ENCODE data around the gene AXIN2.

Gene AXIN2, protein sequence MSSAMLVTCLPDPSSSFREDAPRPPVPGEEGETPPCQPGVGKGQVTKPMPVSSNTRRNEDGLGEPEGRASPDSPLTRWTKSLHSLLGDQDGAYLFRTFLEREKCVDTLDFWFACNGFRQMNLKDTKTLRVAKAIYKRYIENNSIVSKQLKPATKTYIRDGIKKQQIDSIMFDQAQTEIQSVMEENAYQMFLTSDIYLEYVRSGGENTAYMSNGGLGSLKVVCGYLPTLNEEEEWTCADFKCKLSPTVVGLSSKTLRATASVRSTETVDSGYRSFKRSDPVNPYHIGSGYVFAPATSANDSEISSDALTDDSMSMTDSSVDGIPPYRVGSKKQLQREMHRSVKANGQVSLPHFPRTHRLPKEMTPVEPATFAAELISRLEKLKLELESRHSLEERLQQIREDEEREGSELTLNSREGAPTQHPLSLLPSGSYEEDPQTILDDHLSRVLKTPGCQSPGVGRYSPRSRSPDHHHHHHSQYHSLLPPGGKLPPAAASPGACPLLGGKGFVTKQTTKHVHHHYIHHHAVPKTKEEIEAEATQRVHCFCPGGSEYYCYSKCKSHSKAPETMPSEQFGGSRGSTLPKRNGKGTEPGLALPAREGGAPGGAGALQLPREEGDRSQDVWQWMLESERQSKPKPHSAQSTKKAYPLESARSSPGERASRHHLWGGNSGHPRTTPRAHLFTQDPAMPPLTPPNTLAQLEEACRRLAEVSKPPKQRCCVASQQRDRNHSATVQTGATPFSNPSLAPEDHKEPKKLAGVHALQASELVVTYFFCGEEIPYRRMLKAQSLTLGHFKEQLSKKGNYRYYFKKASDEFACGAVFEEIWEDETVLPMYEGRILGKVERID

DNA sequence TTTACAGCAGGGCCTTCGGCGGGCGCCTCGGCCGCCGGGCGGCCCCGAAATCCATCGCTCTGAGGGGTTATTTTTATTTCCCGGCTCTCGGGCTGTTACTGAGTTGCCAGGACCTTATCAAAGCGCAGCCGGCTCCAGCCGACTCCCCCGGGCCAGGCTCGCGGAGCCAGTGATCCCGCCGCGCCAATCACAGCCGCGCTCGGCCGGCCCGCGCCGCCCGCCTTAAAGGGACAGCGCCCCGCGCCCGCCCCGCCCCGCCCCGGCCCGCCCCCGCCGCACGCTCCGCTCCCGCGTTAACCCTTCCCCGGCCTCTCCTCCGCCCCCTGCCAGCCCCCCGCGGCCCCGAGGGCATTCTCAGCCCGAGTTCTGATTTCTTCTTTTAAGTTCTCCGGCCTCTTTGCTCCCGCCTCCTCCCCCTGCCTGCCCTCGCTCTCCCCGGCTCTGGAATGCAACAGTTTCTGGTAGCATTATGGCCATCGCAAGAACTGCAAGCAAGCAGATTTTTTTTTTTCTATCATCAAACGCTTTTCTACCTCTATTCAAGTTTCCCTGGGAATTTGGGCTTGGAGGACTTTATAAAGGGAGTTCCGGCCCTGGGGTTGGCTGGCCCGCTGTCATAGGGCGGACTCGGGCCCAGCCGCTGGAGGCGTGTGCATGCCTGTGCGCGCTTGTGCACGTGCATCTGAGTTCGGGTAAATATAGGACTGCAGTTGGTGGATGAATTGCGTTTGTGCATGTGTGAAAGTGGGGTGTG is at the start of gene AXIN2:
Gene AXIN2, minus strand, starts transcription at position 197 of the 754 bp plus-strand sequence. CDS start 3,028 bp downstream, outside the sequence.
- DNase-seq, result peak; percentile 65 to 78 (median 73)

DNA sequence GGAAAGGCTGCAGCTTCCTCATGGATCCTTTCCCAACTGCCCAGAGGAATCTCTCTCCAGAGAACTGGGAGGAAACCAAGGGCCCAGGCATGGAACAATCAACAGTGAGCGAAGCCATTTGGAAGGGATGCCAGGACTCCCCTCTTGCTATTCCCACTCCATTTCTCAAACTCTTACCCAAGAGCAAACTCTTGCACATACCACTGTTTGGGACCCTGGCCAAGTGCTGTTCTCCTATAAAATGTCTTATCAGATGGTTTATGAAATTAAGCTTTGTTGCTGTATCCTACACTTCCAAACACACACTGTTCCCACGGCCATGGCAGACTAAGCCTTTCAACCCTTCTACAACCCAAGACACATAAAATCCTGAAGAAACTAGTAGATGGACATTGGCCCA is 48.3 kb upstream of the AXIN2 start:
- DNase-seq, result no peak

DNA sequence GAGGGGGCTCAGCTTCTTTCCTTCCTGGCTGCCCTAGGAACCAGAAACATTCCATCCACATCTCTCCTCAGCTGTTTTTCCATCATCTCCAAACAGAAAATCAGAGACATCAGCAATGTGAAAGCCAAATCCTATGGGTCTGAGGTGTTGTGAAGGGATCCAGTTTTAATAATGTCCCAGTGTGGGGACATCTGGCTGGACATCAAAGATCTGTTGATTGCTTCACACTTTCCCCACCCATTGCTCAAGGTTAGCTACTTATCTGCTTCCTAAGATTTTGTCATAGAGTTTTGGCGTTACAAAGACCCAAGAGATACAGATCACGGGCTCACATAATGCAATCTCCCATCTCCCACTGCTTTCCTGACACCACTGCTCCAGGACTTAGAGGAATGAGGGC is 47.8 kb upstream of the AXIN2 start:
- no peak for DNase-seq

DNA sequence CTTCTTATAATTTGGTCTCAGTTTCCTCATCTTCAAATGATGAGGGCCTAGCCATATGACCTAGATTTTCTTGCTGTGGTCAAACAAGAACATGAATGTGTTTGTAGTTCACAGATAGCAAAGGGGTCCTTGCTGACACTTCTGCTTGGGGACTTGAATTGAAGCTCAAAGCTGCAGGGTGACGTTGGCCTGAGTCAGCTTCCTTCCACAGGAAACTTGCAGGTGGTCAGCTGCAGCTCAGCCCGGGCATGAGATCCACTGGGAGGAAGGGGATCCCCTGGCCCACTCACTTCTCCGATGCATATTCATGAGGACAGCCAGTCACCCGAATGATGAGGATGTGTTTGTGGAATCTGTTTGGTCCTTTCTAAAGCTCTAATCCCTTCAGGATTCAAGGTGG is 42.6 kb upstream of the AXIN2 start:
- no peak for DNase-seq

DNA sequence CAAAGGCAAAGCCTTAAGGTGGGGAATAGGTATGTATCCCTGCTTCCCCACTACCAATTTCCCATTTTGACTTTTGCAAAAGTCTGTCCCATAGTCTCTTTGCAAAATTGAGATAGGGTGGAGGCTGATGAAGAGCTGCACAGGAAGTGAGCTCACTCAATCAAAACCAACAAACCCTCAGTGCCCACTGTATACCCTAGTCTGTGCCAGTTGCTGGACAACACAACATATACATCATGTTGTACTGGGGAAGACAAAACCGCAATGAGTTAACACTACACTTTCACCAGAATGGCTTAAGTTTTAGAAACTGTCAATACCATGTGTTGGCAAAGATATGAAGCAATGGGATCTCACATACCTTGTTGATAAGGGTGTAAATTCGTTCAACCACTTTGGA is 40.4 kb upstream of the AXIN2 start:
- no peak for DNase-seq

DNA sequence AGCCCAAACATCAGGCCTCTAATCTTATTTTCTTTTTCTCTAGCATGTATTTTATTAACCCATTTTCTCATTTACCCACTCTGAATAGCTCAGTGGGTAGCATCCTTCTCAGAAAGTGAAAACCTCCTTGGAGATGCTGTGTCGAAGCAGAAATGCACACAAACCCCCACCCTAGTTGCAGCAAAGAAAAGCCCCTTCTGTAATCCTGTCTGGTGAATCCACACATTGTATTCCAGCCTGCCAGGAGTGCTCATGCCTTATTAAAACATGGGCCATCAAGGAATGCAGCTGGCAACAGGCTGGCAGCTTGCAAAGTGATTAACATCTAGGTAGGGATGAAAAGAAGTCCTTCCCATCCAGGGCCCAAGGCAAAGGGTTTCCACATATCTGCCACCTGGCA is 39.7 kb upstream of the AXIN2 start:
- no peak for DNase-seq

DNA sequence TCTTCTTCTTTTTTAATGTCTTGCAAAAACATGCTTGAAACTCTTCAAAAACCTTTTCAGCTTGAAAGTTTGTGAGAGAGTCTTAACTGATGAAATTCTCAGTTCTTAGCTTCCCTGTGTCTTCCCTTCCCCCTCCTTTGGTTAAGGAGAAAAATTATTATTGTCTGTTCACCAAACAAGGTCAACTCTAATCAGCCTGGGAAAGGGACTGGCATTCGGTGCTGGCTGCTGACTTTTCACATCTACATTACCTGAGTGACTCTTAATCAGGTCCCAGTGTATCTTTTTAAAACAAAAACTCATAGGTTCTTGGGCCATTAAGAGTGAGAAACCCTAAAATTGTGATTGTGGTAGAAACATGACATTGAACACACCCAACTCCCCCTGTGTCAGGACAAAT is 39.1 kb upstream of the AXIN2 start:
- DNase-seq, result no peak

DNA sequence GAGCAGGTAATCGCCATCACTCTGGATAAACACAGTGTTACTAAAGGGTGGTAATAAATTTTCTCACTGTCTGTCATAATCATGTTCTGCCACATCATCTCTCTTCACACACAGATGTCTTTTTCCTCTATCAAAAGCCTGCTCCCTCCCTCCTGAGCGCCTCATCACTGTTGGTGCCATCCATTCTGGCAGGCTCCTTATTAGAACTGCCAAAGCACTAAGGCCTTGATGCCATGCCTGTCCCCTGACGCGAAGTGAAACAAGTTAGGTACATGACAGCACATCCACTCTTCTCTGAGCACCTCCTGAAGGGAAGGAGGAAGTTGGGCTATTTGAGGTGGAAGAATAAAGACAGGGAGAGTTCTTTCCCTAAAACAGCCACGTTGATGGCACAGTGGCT is 38.2 kb upstream of the AXIN2 start:
- DNase-seq, result no peak

DNA sequence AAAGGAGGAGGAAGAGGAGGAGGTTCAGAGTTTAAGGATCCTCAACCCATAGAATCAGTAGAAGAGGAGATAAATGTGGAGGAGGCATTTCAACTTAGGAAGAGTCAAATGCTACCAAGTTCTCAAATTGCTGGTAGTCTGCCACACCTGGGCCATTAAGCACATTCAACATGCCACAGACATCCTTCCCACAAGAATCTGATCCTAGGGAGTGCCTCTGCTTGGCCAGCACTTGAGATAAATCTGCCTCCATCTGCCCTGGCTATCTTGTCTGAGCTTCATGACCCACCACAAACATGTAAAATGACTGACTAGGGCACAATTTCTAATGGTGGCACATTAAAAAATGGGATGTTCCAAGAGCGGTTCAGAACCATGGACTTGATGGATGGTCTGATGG is 37.3 kb upstream of the AXIN2 start:
- no peak for DNase-seq

DNA sequence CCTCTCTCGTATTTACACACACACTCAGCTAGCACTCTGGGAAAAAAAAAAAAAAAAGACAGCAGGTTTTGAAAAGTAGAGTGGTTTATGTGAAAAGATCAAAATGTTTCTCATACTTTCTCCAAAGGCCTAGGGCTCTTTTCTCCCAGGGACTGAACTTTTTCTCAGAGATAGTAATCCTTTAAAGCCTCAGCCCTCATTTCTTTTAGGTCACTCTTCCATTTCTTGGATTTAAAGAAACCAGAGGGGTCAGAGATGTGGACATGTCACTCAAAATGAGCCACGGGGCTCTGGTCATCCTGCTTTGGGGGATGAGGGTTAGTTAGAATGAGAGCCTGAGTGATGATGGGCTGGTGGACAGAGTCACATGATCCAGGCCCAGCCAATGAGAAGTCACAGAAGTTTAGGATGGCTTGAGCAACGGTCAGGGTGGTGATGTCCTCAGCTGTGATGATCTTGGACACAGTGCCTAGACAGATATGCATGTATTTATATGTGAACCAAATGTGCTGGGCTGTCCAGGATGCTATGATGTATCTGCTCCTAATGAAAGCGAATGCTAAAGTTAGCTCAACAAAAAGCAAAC is 33.7 kb upstream of the AXIN2 start:
- DNase-seq, result no peak

DNA sequence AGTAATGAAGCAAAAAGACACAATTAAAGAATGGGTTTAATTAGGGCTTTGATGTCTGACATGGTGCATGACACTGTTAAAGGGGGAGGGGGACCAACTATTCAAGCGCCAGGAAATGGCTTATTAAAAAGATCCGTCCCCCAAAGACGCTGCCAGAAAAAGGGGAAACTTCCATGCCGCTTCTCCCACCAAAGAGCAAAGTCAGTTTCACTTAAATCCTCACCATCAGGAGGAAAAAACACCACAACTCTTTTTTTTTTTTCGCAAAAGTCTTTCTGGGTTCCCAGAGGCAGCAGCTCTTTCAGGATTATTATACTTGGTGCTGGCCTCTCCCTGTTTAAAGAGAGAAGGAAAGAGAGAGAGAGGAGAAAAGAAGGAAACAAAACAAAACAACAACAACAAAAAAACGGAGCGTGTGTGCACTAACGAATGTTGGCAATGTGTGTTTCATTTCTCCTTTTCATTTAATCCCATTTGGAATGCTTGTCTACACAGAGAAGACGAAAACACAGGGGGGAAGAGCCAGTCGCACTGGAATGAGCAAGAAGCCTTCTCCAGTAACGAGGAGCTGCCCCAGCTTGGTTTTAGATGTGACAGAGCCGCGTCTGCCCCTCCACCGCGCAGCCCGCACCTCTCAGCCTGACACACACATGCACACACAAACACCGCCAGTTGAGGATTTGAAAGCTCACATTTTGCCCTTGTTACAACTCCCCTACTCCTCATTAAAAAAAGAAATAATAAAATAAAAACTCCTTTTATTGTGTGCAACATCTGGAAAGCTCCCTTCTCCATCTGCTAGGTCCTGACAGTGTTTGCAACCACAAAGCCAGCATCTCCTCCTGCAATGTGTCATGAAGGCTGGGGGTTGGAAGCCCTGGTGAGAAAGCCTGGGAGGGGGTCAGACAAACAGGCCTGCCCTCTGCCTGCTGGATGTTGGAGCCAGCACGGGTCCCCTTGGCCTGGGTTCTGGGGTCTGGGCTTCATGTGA is 32.7 kb upstream of the AXIN2 start:
- DNase-seq, result no peak

DNA sequence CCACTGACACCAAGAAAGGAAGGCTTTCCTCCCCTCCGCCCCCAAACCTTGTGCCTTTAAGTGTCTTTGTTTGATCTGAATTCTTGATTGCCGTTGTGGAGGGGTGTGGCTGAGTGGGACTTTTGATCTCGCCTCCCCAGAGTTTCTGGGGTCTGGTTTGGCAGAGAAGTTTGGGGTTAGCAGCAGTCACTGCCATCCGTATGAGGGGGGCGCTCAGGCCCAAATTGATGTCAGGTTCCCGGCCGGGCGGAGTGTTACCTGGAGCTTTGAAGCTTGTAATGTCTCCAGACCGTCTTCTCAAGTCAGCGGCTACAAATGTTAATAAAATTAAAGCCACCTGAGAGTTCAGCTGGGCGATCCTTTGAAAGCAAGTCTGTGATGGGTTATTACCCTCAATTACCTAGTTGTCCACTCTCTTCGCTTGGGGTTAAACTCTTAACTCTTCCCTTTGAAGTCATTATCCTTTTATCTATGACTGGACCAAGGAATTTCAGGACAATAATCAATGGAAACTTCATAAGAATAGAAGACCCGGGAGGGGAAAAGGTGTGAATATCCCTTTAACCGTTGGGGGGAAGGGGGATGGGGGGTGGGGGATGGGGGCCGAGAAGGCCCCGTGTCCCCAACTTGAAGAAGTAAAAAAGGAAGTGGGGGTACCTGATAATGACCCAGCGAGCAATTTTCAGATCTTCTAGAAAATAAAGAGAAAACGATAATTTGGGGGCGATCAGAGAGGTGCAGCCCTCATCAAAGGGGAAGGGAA is 31.8 kb upstream of the AXIN2 start:
- DNase-seq, result no peak

DNA sequence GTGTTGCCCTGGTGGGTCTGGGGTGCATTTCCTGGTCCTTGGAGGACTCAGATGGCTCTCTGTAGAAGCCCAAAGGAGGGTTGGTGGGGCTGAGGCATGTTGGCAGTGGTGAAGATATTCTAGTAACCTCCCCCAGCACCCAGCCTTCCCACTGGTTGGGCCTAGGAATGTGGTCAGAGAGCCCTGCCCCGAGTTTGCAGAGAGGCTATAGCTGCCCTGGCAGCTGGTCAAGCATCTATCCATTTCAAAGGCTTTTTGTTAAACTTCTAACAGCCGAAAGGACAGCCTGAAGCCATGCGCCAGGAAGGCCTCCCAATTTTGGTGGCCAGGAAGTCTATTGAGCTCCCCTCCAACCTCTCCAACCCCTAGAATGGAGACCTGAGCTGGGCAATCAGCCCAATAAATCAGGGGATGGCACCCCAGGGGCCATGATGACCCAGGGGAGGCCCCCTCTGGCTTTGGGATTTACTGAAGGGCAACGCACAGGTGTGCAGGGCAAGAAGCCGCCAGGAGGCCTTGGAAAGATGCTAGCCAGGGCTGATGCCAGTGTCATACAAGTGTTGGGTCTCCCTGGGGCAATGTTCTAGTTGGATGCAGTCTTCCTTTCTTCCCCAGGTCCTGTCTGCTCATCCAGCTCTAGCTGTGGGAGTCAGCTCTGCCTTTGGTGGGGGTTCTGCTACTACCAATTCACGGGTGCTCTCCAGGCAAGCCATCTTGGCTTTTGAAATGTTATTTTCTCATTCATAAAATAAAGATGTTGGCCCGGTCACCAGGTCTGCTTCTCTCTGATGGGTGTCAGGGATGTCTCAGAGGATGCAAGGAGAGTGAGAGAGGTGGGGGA is 30.9 kb upstream of the AXIN2 start:
- DNase-seq, result no peak

DNA sequence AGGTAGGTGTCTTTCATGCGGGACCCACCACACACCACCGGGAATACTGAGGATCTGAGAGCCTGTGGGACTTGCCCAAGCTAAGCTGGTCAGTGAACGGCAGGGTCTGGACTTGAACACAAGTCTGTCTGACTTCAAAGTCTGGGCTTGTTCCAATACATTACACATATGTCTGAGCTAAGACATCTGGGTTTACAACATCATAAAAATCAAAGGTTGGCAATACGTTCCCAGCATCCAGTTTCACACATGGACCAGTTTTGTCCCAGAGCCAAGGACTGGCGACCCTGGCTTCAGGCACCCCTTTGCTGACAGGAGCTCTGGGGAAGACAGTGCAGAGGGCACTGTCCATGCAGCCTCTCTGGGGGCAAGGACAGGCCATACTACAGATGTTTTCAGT is 27.9 kb upstream of the AXIN2 start:
- DNase-seq, result no peak

DNA sequence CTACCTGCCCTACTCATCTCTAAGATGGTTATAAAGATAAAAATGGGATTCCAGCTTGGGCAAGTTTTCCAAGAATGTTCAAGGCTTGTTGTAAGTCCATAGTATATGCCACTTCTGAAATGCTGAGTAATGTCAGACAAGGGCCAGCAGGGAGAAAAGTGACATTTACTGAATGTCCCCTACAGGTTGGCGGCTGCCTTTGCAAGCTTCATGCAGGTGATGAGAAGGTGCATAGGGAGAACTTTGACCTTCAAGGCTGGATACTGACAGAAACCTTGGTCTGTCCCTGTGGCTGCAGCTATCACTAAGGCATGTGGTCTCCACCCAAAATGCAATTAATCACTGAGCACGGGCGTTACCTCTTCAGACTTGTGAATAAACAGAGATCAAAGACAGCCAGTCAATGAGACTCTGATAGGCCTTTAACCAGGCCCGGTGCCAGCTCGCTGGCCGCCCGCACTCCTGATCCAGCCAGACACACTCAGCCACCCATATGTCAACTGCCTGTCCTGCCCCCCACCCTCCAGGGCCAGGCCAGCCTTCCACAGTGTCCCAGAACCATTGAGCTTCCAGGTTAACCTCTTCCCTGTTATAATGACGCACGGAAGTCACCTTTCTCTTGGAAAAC is 26.8 kb upstream of the AXIN2 start:
- DNase-seq, result no peak

DNA sequence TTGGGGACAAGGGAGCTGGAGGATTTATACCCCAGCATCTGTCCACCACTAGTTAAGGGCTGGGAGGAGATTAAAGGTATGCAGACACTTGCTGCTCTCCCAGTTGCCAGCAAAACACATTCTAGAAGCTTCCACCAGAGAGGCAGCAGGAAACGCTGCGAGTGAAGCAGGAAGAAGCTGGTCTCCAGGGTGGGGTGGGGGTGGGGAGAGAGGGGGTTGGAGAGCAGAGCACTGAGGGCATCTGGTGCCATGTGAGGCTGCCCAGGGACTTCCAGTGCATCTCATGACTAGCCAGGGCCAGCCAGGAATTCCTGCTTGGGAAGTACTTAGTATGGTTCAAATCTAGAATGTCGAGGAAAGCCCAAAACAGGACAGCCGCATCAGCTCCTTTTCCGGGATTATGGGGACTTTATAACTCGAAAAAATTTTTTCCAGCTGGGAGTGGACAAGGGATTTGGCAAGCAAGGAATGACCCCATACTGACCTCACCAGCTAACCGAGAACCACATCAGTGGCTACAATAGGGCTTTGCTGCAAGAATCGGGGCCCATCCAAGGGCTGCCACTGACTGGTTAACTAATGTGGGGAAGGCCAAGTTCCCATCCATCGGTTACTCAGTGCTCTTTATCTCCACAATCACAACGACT is 26.2 kb upstream of the AXIN2 start:
- DNase-seq, result no peak

DNA sequence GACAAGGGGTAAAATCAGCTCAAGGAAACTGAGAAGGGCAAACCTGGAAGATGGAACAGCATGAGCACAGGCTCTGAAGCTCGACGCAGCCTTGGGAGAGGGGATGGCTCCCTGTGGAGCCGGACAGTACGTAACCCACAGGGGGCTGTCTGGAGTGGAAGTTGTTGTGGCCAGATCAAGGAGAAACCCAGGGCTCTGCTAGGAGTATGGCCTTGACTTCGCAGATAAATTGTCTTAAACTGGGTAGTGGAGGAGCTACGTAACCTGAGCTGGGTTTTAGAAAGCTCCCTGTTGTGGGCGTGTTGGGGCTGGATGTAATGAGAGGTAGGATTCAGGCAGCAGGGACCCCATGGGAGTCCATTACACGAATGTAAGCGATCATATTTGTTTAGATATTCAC is 25.5 kb upstream of the AXIN2 start:
- DNase-seq, result no peak

DNA sequence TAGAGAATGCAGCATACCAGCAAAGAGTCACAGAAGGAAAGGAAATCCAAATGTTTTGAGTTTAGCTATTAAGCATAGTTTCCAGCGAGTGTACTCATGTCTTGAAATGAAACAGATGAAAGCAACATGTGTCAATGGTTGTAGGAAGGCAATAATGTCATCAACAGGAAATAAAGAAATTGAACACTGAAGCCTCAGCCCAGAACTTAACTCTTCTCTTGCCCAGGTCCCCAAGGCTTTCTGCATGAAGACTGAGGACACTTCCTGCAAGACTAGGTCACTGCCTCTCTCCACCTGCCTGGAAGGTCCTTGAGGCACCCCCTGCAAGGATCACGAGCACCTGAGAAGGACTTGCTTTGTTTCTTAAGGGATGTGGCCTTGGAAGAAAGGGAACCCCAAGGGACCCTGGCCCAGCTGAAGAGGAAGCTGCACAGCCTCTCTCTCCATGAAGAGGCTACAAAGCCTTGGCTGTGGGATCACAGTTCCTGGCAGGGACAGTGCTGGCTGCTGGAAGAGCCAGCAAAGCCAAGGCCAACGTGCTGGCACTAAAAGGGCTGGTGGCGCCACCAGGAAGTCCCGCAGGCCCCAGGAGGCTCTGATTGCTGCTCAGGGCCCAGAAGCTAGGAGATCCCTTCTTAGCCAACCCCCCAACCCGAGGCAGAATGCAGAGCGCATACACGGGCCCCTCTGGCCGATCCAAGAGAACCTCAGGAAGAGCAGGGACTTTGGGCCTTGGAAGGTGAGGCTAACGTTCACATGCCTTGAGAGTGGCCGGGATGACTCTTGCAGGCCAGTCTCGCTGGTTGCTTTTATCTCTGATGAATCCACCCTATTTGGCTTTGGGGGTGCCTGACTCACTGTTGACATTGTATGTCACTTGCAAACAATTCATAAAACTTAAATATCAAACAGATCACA is 23.4 kb upstream of the AXIN2 start:
- DNase-seq, result no peak
